WTC11 (cell line): Measurements from ENCODE around the gene IKBKG. TPM values are rescaled to one million over a fixed set of nuclear protein-coding genes. Genes with fewer than 3 reads are reported as not detected.

ENCODE experiments used
- ATAC-seq: fragments of 200-7000 bp; cut with Tn5 transposase; 2 replicates; pipeline ENCODE4 v1.10.0; 2021; ENCODE audit warnings: mild to moderate bottlenecking, moderate library complexity
- CTCF ChIA-PET: fragments of 300-600 bp; sonication (Branson Sonifier 250); formaldehyde crosslinking; loops from one replicate; lab custom pipeline; 2021; ENCODE audit warnings: antibody characterized with exemption; lab: Charles Lee
- POLR2A ChIA-PET: fragments of 350-600 bp; sonication (Branson Sonifier 250); formaldehyde crosslinking; loops from one replicate; lab custom pipeline; 2021; ENCODE audit warnings: antibody characterized with exemption; lab: Charles Lee
- DNase-seq: peaks from one replicate; pipeline ENCODE4 v3.0.0; 2021; ENCODE audit warnings: low spot score
- H3K27ac Mint-ChIP-seq: 2 replicates; pipeline ENCODE4 v1.8.0; 2021; ENCODE audit warnings: mixed read lengths
- H3K27me3 Mint-ChIP-seq: 2 replicates; pipeline ENCODE4 v1.8.0; 2021; ENCODE audit warnings: low read depth, mild to moderate bottlenecking, moderate library complexity, mixed read lengths
- H3K36me3 Mint-ChIP-seq: 2 replicates; pipeline ENCODE4 v1.8.0; 2021; ENCODE audit warnings: mixed read lengths
- H3K4me1 Mint-ChIP-seq: 2 replicates; pipeline ENCODE4 v1.8.0; 2022; ENCODE audit warnings: mixed read lengths
- H3K4me3 Mint-ChIP-seq: 2 replicates; pipeline ENCODE4 v1.8.0; 2021; ENCODE audit warnings: mild to moderate bottlenecking, moderate library complexity, mixed read lengths
- H3K9me3 Mint-ChIP-seq: 2 replicates; pipeline ENCODE4 v1.8.0; 2021; ENCODE audit warnings: mixed read lengths
- ATF1 ChIP-seq: sonication (generic); formaldehyde crosslinking; IDR thresholded peaks from 2 replicates; pipeline ENCODE4 v1.8.1; 2023; ENCODE audit warnings: mild to moderate bottlenecking, moderate library complexity, missing genetic modification reagents
- CBFB ChIP-seq: sonication (generic); formaldehyde crosslinking; IDR thresholded peaks from 2 replicates; pipeline ENCODE4 v1.8.1; 2022; ENCODE audit warnings: mild to moderate bottlenecking, low read depth, missing genetic modification reagents
- ELF4 ChIP-seq: sonication (generic); formaldehyde crosslinking; IDR thresholded peaks from 2 replicates; pipeline ENCODE4 v1.8.1; 2022; ENCODE audit warnings: low read depth, mild to moderate bottlenecking, moderate library complexity, missing genetic modification reagents
- FOXJ3 ChIP-seq: sonication (generic); formaldehyde crosslinking; IDR thresholded peaks from 2 replicates; pipeline ENCODE4 v1.9.0; 2021; ENCODE audit warnings: missing genetic modification reagents, mild to moderate bottlenecking, borderline replicate concordance
- GABPB1 ChIP-seq: sonication (generic); formaldehyde crosslinking; IDR thresholded peaks from 2 replicates; pipeline ENCODE4 v1.8.1; 2023; ENCODE audit warnings: mild to moderate bottlenecking, missing genetic modification reagents
- KAT7 ChIP-seq: sonication (generic); formaldehyde crosslinking; IDR thresholded peaks from 2 replicates; pipeline ENCODE4 v1.8.1; 2023; ENCODE audit warnings: missing genetic modification reagents, mild to moderate bottlenecking, borderline replicate concordance
- MXD4 ChIP-seq: fragments of 250-450 bp; sonication (Bioruptor Pico); IDR thresholded peaks from 2 replicates; pipeline ENCODE4 v1.8.0; 2021; ENCODE audit warnings: mild to moderate bottlenecking, moderate library complexity, borderline replicate concordance
- RELA ChIP-seq: sonication (generic); formaldehyde crosslinking; IDR thresholded peaks from 2 replicates; pipeline ENCODE4 v1.8.1; 2022; ENCODE audit warnings: missing genetic modification reagents, mild to moderate bottlenecking, borderline replicate concordance
- RORB ChIP-seq: fragments of 250-450 bp; sonication (Bioruptor Pico); IDR thresholded peaks from 2 replicates; pipeline ENCODE4 v1.9.0; 2021; ENCODE audit warnings: mild to moderate bottlenecking
- ZBTB21 ChIP-seq: sonication (generic); formaldehyde crosslinking; IDR thresholded peaks from 2 replicates; pipeline ENCODE4 v1.8.1; 2023; ENCODE audit warnings: mild to moderate bottlenecking, missing genetic modification reagents, borderline replicate concordance
- ZNF138 ChIP-seq: sonication (generic); formaldehyde crosslinking; conservative IDR thresholded peaks from 2 replicates; pipeline ENCODE4 v1.8.1; 2022; ENCODE audit warnings: mild to moderate bottlenecking, moderate library complexity, missing genetic modification reagents
- ZNF671 ChIP-seq: fragments of 250-450 bp; sonication (Bioruptor Pico); IDR thresholded peaks from 2 replicates; pipeline ENCODE4 v1.8.0; 2021; ENCODE audit warnings: mild to moderate bottlenecking
- total RNA-seq: library from RNA; stranded (reverse); gene quantifications from 3 replicates; pipeline ENCODE4 v1.2.3, GENCODE V29; 2021
- TF ChIP-seq, protein P1 (sequence below): sonication (generic); formaldehyde crosslinking; IDR thresholded peaks from 2 replicates; pipeline ENCODE4 v1.8.1; 2023; ENCODE audit warnings: mild to moderate bottlenecking, missing genetic modification reagents, moderate library complexity
- TF ChIP-seq, protein P2 (sequence below): sonication (generic); formaldehyde crosslinking; conservative IDR thresholded peaks from 2 replicates; pipeline ENCODE4 v1.8.1; 2023; ENCODE audit warnings: mild to moderate bottlenecking, low read depth, missing genetic modification reagents, moderate library complexity
- TF ChIP-seq, protein P3 (sequence below): fragments of 250-450 bp; sonication (Bioruptor Pico); IDR thresholded peaks from 2 replicates; pipeline ENCODE4 v2.1.2; 2022; ENCODE audit warnings: mild to moderate bottlenecking, moderate library complexity
- TF ChIP-seq, protein P4 (sequence below): sonication (generic); formaldehyde crosslinking; IDR thresholded peaks from 2 replicates; pipeline ENCODE4 v1.8.1; 2023; ENCODE audit warnings: mild to moderate bottlenecking, missing genetic modification reagents
- TF ChIP-seq, protein P5 (sequence below): sonication (generic); formaldehyde crosslinking; IDR thresholded peaks from 2 replicates; pipeline ENCODE4 v1.8.1; 2022; ENCODE audit warnings: low read depth, missing genetic modification reagents, borderline replicate concordance

The IKBKG gene
- total RNA-seq, 1 experiment from 2014 or later: 29.1 TPM

DNA sequence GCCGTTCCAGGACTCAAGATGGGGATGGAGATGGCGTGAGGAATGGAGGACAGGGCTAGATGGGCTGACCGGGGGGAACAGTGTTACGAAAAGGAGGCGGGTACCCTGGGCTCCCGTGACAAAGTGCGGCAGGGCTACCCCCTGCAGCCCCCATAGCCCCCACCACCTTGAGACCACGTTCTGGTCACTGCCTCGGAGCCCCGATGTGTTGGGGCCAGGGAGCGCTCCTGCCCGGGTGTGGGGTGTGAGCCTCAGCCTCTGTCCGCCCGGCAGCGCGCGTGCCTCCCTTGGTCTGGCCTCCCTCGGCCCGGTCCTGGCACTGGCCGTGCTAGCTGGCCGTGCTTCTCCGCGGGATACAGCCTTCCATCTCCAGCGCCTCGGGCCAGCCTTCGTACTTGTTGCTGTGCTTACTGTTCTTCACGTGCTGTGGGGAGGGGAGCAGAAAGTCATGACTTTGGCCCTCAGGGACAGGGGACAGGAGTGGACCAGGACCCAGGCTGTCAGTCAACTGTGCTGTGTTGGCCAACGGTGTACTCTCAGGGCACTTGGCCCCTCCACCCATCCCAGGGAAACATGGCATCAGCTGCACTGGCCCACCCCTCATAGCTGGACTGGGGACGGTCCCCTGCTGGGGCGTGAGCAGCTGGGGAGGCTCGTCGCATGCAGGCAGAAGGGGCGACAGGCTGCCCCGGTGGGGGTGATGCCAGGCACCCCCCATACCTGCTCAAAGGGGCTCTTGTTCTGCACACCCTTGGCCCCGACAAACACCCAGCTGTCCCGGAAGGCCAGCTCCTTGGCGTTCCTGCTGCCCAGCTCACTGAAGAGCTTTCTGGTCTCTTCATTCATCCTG, 40.7 kb upstream of the IKBKG start (continued):
- TF ChIP-seq, protein P1, sequence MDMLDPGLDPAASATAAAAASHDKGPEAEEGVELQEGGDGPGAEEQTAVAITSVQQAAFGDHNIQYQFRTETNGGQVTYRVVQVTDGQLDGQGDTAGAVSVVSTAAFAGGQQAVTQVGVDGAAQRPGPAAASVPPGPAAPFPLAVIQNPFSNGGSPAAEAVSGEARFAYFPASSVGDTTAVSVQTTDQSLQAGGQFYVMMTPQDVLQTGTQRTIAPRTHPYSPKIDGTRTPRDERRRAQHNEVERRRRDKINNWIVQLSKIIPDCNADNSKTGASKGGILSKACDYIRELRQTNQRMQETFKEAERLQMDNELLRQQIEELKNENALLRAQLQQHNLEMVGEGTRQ (CRISPR knock-in tag): no peak
- TF ChIP-seq KAT7 (CRISPR knock-in tag): no peak

DNA sequence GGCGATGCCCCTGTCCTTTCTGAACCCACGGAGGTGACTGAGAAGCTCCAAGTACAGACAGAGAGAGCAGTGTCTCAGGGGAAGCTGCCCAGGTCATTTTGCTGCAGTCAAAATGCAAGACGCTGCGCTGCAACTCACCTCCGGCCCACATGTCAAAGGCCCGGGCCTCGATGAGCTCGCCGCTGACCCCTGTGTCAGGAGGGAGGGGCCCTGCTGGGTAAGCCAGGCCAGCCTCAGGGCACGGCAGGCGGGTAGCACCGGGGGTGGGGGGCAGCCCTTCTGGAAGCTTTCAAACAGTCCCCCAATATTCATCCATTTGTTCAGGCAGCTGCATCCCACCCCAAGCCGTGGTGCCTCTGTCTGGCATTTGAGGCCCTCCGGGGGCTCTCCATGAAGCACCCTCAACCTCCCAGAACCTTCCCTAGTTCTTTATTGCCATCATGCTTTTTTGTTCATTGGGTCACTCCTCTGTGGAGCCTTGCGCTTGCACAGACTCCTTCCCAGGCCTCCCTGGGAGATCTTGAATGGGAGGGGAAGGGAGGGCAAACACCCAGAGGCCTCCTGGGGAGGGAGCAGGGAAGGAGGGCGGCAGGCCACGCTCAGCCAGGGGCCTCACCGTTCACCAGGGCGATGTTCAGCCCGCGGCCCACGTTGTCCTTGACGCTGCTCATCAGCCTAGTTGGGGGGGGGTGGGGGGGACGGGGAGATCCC, 39.6 kb upstream of the IKBKG start:
- POLR2A ChIA-PET: no interaction called here
- ATAC-seq: no peak
- H3K27ac Mint-ChIP-seq: no peak overlapping the region
- no peaks in the 10 kb centered on the region for H3K4me1 Mint-ChIP-seq
- H3K27me3 Mint-ChIP-seq: no peaks in the 10 kb centered on the region
- H3K36me3 Mint-ChIP-seq: peaks cover 15% of the 10 kb centered on the region
- TF ChIP-seq ELF4 (CRISPR knock-in tag) (no peak), RORB (CRISPR knock-in tag) (no peak), ZNF671 (CRISPR knock-in tag) (no peak), GABPB1 (no peak), ZNF138 (CRISPR knock-in tag) (no peak), RELA (CRISPR knock-in tag) (no peak), CBFB (no peak), MXD4 (no peak), FOXJ3 (no peak), ZBTB21 (CRISPR knock-in tag) (no peak), ATF1 (CRISPR knock-in tag) (no peak)
- TF ChIP-seq, protein P2, sequence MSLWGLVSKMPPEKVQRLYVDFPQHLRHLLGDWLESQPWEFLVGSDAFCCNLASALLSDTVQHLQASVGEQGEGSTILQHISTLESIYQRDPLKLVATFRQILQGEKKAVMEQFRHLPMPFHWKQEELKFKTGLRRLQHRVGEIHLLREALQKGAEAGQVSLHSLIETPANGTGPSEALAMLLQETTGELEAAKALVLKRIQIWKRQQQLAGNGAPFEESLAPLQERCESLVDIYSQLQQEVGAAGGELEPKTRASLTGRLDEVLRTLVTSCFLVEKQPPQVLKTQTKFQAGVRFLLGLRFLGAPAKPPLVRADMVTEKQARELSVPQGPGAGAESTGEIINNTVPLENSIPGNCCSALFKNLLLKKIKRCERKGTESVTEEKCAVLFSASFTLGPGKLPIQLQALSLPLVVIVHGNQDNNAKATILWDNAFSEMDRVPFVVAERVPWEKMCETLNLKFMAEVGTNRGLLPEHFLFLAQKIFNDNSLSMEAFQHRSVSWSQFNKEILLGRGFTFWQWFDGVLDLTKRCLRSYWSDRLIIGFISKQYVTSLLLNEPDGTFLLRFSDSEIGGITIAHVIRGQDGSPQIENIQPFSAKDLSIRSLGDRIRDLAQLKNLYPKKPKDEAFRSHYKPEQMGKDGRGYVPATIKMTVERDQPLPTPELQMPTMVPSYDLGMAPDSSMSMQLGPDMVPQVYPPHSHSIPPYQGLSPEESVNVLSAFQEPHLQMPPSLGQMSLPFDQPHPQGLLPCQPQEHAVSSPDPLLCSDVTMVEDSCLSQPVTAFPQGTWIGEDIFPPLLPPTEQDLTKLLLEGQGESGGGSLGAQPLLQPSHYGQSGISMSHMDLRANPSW: no peak
- TF ChIP-seq, protein P3, sequence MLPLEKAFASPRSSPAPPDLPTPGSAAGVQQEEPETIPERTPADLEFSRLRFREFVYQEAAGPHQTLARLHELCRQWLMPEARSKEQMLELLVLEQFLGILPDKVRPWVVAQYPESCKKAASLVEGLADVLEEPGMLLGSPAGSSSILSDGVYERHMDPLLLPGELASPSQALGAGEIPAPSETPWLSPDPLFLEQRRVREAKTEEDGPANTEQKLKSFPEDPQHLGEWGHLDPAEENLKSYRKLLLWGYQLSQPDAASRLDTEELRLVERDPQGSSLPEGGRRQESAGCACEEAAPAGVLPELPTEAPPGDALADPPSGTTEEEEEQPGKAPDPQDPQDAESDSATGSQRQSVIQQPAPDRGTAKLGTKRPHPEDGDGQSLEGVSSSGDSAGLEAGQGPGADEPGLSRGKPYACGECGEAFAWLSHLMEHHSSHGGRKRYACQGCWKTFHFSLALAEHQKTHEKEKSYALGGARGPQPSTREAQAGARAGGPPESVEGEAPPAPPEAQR (CRISPR knock-in tag): no peak
- TF ChIP-seq, protein P4, sequence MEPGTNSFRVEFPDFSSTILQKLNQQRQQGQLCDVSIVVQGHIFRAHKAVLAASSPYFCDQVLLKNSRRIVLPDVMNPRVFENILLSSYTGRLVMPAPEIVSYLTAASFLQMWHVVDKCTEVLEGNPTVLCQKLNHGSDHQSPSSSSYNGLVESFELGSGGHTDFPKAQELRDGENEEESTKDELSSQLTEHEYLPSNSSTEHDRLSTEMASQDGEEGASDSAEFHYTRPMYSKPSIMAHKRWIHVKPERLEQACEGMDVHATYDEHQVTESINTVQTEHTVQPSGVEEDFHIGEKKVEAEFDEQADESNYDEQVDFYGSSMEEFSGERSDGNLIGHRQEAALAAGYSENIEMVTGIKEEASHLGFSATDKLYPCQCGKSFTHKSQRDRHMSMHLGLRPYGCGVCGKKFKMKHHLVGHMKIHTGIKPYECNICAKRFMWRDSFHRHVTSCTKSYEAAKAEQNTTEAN (CRISPR knock-in tag): no peak
- TF ChIP-seq, protein P5, sequence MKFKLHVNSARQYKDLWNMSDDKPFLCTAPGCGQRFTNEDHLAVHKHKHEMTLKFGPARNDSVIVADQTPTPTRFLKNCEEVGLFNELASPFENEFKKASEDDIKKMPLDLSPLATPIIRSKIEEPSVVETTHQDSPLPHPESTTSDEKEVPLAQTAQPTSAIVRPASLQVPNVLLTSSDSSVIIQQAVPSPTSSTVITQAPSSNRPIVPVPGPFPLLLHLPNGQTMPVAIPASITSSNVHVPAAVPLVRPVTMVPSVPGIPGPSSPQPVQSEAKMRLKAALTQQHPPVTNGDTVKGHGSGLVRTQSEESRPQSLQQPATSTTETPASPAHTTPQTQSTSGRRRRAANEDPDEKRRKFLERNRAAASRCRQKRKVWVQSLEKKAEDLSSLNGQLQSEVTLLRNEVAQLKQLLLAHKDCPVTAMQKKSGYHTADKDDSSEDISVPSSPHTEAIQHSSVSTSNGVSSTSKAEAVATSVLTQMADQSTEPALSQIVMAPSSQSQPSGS (CRISPR knock-in tag): no peak
- TF ChIP-seq, all 79 proteins: peak for 0
- CTCF ChIA-PET: no interaction called here
- Mint-ChIP-seq H3K4me3 (no peak overlapping the region), H3K9me3 (no peaks in the 10 kb centered on the region)
- DNase-seq: no peak
